B cell (primary cell): ENCODE measurements around the gene MT1A.

Experiments
- CTCF ChIP-seq: fragments of 200-600 bp; IDR thresholded peaks from one replicate; pipeline ENCODE4 v1.8.0; 2022; ENCODE audit warnings: antibody characterized with exemption, mild to moderate bottlenecking
- EZH2 ChIP-seq: IDR thresholded peaks from 2 replicates; pipeline ENCODE4 v1.6.1; 2012; ENCODE audit warnings: borderline replicate concordance, low read depth, mild to moderate bottlenecking, moderate library complexity, low read length; ENCODE audit not compliant: insufficient read depth, poor library complexity, severe bottlenecking

- TF ChIP-seq CTCF (no peak), EZH2 (no peak)
Observed at GRCh38 chr16:56631197-56631596, 7.3 kb upstream of the MT1A start.
